ENCODE results near the gene P4HA2. TPM values are rescaled to one million over a fixed set of nuclear protein-coding genes. Genes with fewer than 3 reads are reported as not detected.

P4HA2 gene
- total and polyA plus RNA-seq, 8 donors, result 22.5 to 81.9 (median 34.1) TPM

- H3K27ac ChIP-seq, result no peak overlapping the region
These were observed 46.6 kb upstream of the P4HA2 start for GRCh38 chr5:132274050-132274792.

GRCh38 chr5:132273631-132274030 lies 46.0 kb upstream of the P4HA2 start:
- ATAC-seq (no peak), DNase-seq (no peak)
- Histone ChIP-seq H3K9me3 (no peaks in the 10 kb centered on the region), H3K27ac (no peak overlapping the region), H3K4me3 (no peak overlapping the region), H3K36me3 (no peaks in the 10 kb centered on the region), H3K4me1 (peaks cover 0 to 5% of the 10 kb centered on the region in 2 donors), H3K27me3 (peaks cover 0 to 13% of the 10 kb centered on the region in 2 donors)
- intact Hi-C loops (cut with DNase I), result no loop called here
- no peak for TF ChIP-seq CTCF (IDR thresholded peaks at IDR 0.05)

More at GRCh38 chr5:132274050-132274792, 46.6 kb upstream of the P4HA2 start:
- peaks cover 0 to 5% of the 10 kb centered on the region in 2 donors for H3K4me1 ChIP-seq
- TF ChIP-seq CTCF (IDR thresholded peaks at IDR 0.05), result no peak
- H3K36me3 ChIP-seq, result no peaks in the 10 kb centered on the region
- H3K27me3 ChIP-seq, result peaks cover 0 to 13% of the 10 kb centered on the region in 2 donors
- no peak for DNase-seq
- no peak for ATAC-seq
- intact Hi-C loops (cut with DNase I), result no loop called here
- no peak overlapping the region for H3K4me3 ChIP-seq
- H3K9me3 ChIP-seq, result no peaks in the 10 kb centered on the region

- Histone ChIP-seq H3K4me3 (no peak overlapping the region), H3K4me1 (peaks cover 0 to 5% of the 10 kb centered on the region in 2 donors), H3K27ac (no peak overlapping the region), H3K9me3 (no peaks in the 10 kb centered on the region), H3K27me3 (peaks cover 0 to 13% of the 10 kb centered on the region in 2 donors), H3K36me3 (no peaks in the 10 kb centered on the region)
- DNase-seq (peak in 1 of 4 donors; percentile 61), ATAC-seq (peak; percentile 67)
- TF ChIP-seq CTCF (IDR thresholded peaks at IDR 0.05), result peak; percentile 80 to 91
- intact Hi-C loops (cut with DNase I), result no loop called here
These were observed 44.9 kb upstream of the P4HA2 start for GRCh38 chr5:132272311-132273210.

- ATAC-seq, result peak; percentile 7
- H3K4me3 ChIP-seq, result peak overlapping the region in 1 of 2 donors; percentile 6
These were observed 43.9 kb upstream of the P4HA2 start for GRCh38 chr5:132271251-132272246.

More at GRCh38 chr5:132271251-132272246, 43.9 kb upstream of the P4HA2 start:
- Histone ChIP-seq H3K36me3 (no peaks in the 10 kb centered on the region), H3K27me3 (peaks cover 0 to 13% of the 10 kb centered on the region in 2 donors), H3K9me3 (no peaks in the 10 kb centered on the region), H3K4me1 (peaks cover 0 to 5% of the 10 kb centered on the region in 2 donors), H3K27ac (no peak overlapping the region)
- peak in 1 of 4 donors; percentile 82 for DNase-seq
- TF ChIP-seq CTCF (IDR thresholded peaks at IDR 0.05), result no peak
- intact Hi-C loops (cut with DNase I), result no loop called here
